ENCODE measurements around the gene RAB40A. TPM values are rescaled to one million over a fixed set of nuclear protein-coding genes. Genes with fewer than 3 reads are reported as not detected.

RAB40A gene
- total RNA-seq, 1 donor from 2014 or later: 0.36 TPM

GRCh38 chrX:103517246-103517645 is 2.0 kb downstream of the RAB40A start:
- TF ChIP-seq CTCF (IDR thresholded peaks at IDR 0.05; ENCODE audit: unreplicated experiment): no peak
- H3K36me3 Mint-ChIP-seq (ENCODE audit: low read depth, unreplicated experiment): no peaks in the 10 kb centered on the region
- no peak for DNase-seq (ENCODE audit: low spot score)
- H3K9me3 Mint-ChIP-seq (ENCODE audit: unreplicated experiment): no peaks in the 10 kb centered on the region
- H3K4me1 Mint-ChIP-seq (ENCODE audit: unreplicated experiment): no peaks in the 10 kb centered on the region
- H3K27me3 Mint-ChIP-seq (ENCODE audit: unreplicated experiment): no peaks in the 10 kb centered on the region
- no peak overlapping the region for H3K4me3 Mint-ChIP-seq (ENCODE audit: unreplicated experiment)
- no peak overlapping the region for H3K27ac Mint-ChIP-seq (ENCODE audit: unreplicated experiment)

GRCh38 chrX:103513476-103514108 is 5.7 kb downstream of the RAB40A start:
- no peak for TF ChIP-seq CTCF (IDR thresholded peaks at IDR 0.05; ENCODE audit: unreplicated experiment)
- H3K9me3 Mint-ChIP-seq (ENCODE audit: unreplicated experiment): no peaks in the 10 kb centered on the region
- H3K36me3 Mint-ChIP-seq (ENCODE audit: low read depth, unreplicated experiment): no peaks in the 10 kb centered on the region

GRCh38 chrX:103513067-103513466 is 6.2 kb downstream of the RAB40A start:
- no peaks in the 10 kb centered on the region for H3K36me3 Mint-ChIP-seq (ENCODE audit: low read depth, unreplicated experiment)
- H3K27ac Mint-ChIP-seq (ENCODE audit: unreplicated experiment): no peak overlapping the region
- no peak for TF ChIP-seq CTCF (IDR thresholded peaks at IDR 0.05; ENCODE audit: unreplicated experiment)
- H3K4me3 Mint-ChIP-seq (ENCODE audit: unreplicated experiment): no peak overlapping the region
- DNase-seq (ENCODE audit: low spot score): no peak
- H3K27me3 Mint-ChIP-seq (ENCODE audit: unreplicated experiment): no peaks in the 10 kb centered on the region
- no peaks in the 10 kb centered on the region for H3K9me3 Mint-ChIP-seq (ENCODE audit: unreplicated experiment)
- no peaks in the 10 kb centered on the region for H3K4me1 Mint-ChIP-seq (ENCODE audit: unreplicated experiment)

More at GRCh38 chrX:103513476-103514108, 5.7 kb downstream of the RAB40A start:
- no peak for DNase-seq (ENCODE audit: low spot score)
- Mint-ChIP-seq H3K27ac (ENCODE audit: unreplicated experiment) (no peak overlapping the region), H3K4me3 (ENCODE audit: unreplicated experiment) (no peak overlapping the region), H3K27me3 (ENCODE audit: unreplicated experiment) (no peaks in the 10 kb centered on the region), H3K4me1 (ENCODE audit: unreplicated experiment) (no peaks in the 10 kb centered on the region)

GRCh38 chrX:103510031-103510430 is 9.3 kb downstream of the RAB40A start:
- no peaks in the 10 kb centered on the region for H3K4me1 Mint-ChIP-seq (ENCODE audit: unreplicated experiment)
- no peaks in the 10 kb centered on the region for H3K36me3 Mint-ChIP-seq (ENCODE audit: low read depth, unreplicated experiment)
- H3K9me3 Mint-ChIP-seq (ENCODE audit: unreplicated experiment): no peaks in the 10 kb centered on the region
- DNase-seq (ENCODE audit: low spot score): no peak
- TF ChIP-seq CTCF (IDR thresholded peaks at IDR 0.05; ENCODE audit: unreplicated experiment): no peak
- no peaks in the 10 kb centered on the region for H3K27me3 Mint-ChIP-seq (ENCODE audit: unreplicated experiment)
- no peak overlapping the region for H3K27ac Mint-ChIP-seq (ENCODE audit: unreplicated experiment)
- no peak overlapping the region for H3K4me3 Mint-ChIP-seq (ENCODE audit: unreplicated experiment)

GRCh38 chrX:103503853-103504207 is 15.5 kb downstream of the RAB40A start:
- Mint-ChIP-seq H3K36me3 (ENCODE audit: low read depth, unreplicated experiment) (no peaks in the 10 kb centered on the region), H3K27me3 (ENCODE audit: unreplicated experiment) (no peaks in the 10 kb centered on the region), H3K9me3 (ENCODE audit: unreplicated experiment) (no peaks in the 10 kb centered on the region), H3K27ac (ENCODE audit: unreplicated experiment) (no peak overlapping the region), H3K4me1 (ENCODE audit: unreplicated experiment) (no peaks in the 10 kb centered on the region), H3K4me3 (ENCODE audit: unreplicated experiment) (no peak overlapping the region)
- no peak for DNase-seq (ENCODE audit: low spot score)
- no peak for TF ChIP-seq CTCF (IDR thresholded peaks at IDR 0.05; ENCODE audit: unreplicated experiment)
